Measurements from ENCODE around the gene CCBE1. TPM values are rescaled to one million over a fixed set of nuclear protein-coding genes. Genes with fewer than 3 reads are reported as not detected.
A peak's percentile ranks its signal among the peaks of the same experiment; 100 is the strongest.

The CCBE1 gene
- total and polyA plus RNA-seq, 12 donors, result 4.8 to 56.8 (median 26.4) TPM

GRCh38 chr18:59582395-59582794 is 114.8 kb downstream of the CCBE1 start:
- Histone ChIP-seq H3K4me3 (no peak overlapping the region), H3K27me3 (no peaks in the 10 kb centered on the region), H3K4me1 (replicated peaks in 1 of 2) (peaks cover 5 to 7% of the 10 kb centered on the region in 2 donors), H3K9me3 (replicated peaks in 1 of 3) (no peaks in the 10 kb centered on the region), H3K27ac (no peak overlapping the region), H3K36me3 (replicated peaks in 1 of 2) (no peaks in the 10 kb centered on the region)
- WGBS, 4 donors, result 62 to 88% (median 85%) methylated on average over 1 of the region's 1 CpG
- DNase-seq, result no peak
- TF ChIP-seq CTCF (IDR thresholded peaks at IDR 0.05) (no peak), POLR2A (IDR thresholded peaks at IDR 0.05) (no peak)
- intact Hi-C loops (cut with DNase I), result no loop called here

- Histone ChIP-seq H3K4me1 (replicated peaks in 1 of 2) (peaks cover 5 to 7% of the 10 kb centered on the region in 2 donors), H3K27me3 (no peaks in the 10 kb centered on the region), H3K4me3 (no peak overlapping the region), H3K9me3 (replicated peaks in 1 of 3) (no peaks in the 10 kb centered on the region), H3K36me3 (replicated peaks in 1 of 2) (no peaks in the 10 kb centered on the region), H3K27ac (peak overlapping the region in 1 of 5 donors; percentile 27)
- TF ChIP-seq POLR2A (IDR thresholded peaks at IDR 0.05) (no peak), CTCF (IDR thresholded peaks at IDR 0.05) (no peak)
- peak in 1 of 7 donors; percentile 20 for DNase-seq
- 46 to 66% (median 47%) methylated on average over 7 of the region's 7 CpGs for WGBS, 4 donors
- intact Hi-C loops (cut with DNase I), result no loop called here
Measured at GRCh38 chr18:59579509-59579908, 117.7 kb downstream of the CCBE1 start.

GRCh38 chr18:59577386-59577655 is 119.9 kb downstream of the CCBE1 start:
- no peak for DNase-seq
- no peaks in the 10 kb centered on the region for H3K9me3 ChIP-seq (replicated peaks in 1 of 3)
- no peaks in the 10 kb centered on the region for H3K27me3 ChIP-seq
- H3K27ac ChIP-seq, result no peak overlapping the region
- intact Hi-C loops (cut with DNase I), result no loop called here
- no peaks in the 10 kb centered on the region for H3K36me3 ChIP-seq (replicated peaks in 1 of 2)
- no peak overlapping the region for H3K4me3 ChIP-seq
- TF ChIP-seq CTCF (IDR thresholded peaks at IDR 0.05), result no peak
- no peak for TF ChIP-seq POLR2A (IDR thresholded peaks at IDR 0.05)
- WGBS, 4 donors, result 87 to 98% (median 91%) methylated on average over 1 of the region's 1 CpG
- peaks cover 5 to 7% of the 10 kb centered on the region in 2 donors for H3K4me1 ChIP-seq (replicated peaks in 1 of 2)

GRCh38 chr18:59576541-59577385 is 120.5 kb downstream of the CCBE1 start:
- intact Hi-C loops (cut with DNase I), result no loop called here
- H3K36me3 ChIP-seq (replicated peaks in 1 of 2), result no peaks in the 10 kb centered on the region
- 84 to 91% (median 88%) methylated on average over 10 of the region's 10 CpGs for WGBS, 4 donors
- no peak for DNase-seq
- no peaks in the 10 kb centered on the region for H3K9me3 ChIP-seq (replicated peaks in 1 of 3)
- no peak for TF ChIP-seq CTCF (IDR thresholded peaks at IDR 0.05)
- TF ChIP-seq POLR2A (IDR thresholded peaks at IDR 0.05), result no peak
- H3K4me3 ChIP-seq, result no peak overlapping the region
- H3K27me3 ChIP-seq, result no peaks in the 10 kb centered on the region
- H3K4me1 ChIP-seq (replicated peaks in 1 of 2), result peaks cover 5 to 7% of the 10 kb centered on the region in 2 donors
- H3K27ac ChIP-seq, result no peak overlapping the region

Measured in adrenal gland (tissue), 12 donors.